H1 (cell line): Measurements from ENCODE around the gene AGPAT4. TPM values are rescaled to one million over a fixed set of nuclear protein-coding genes. Genes with fewer than 3 reads are reported as not detected.

Experiments
- CTCF ChIA-PET: fragments of 300-600 bp; sonication (Branson Sonifier 250); formaldehyde crosslinking; loops from one replicate; lab custom pipeline; 2021; ENCODE audit not compliant: partially characterized antibody; lab: Charles Lee
- POLR2A ChIA-PET: fragments of 300-600 bp; sonication (Branson Sonifier 250); formaldehyde crosslinking; loops from one replicate; lab custom pipeline; 2021; ENCODE audit warnings: inconsistent platforms; ENCODE audit not compliant: partially characterized antibody; lab: Charles Lee
- DNase-seq, 2 experiments: peaks; one replicate each; pipeline versions ENCODE4 v3.0.0 to v3.0.0-alpha.2; 2010 to 2022; ENCODE audit warnings: low spot score in 2 of 2, low read depth in 1 of 2, mixed read lengths in 1 of 2
- FAIRE-seq: peaks from 2 replicates; lab custom pipeline; 2011; peaks lifted over from hg19 to GRCh38; lab: Jason Lieb, UNC
- H2AFZ ChIP-seq: 2 replicates; pipeline ENCODE4 v1.8.1; 2012; ENCODE audit warnings: low read length, inconsistent platforms
- H2AK5ac ChIP-seq: 2 replicates; pipeline ENCODE4 v1.6.1; 2013; ENCODE audit warnings: low read depth, low read length
- H2BK120ac ChIP-seq: replicated peaks from 2 replicates; pipeline ENCODE3; 2013; ENCODE audit warnings: low read depth, low read length, inconsistent platforms
- H2BK12ac ChIP-seq: 2 replicates; pipeline ENCODE4 v1.6.1; 2013; ENCODE audit warnings: low read depth, low read length
- H2BK15ac ChIP-seq: 2 replicates; pipeline ENCODE4 v1.6.1; 2013; ENCODE audit warnings: low read length
- H2BK20ac ChIP-seq: 2 replicates; pipeline ENCODE4 v1.6.1; 2013; ENCODE audit warnings: low read length
- H2BK5ac ChIP-seq: 2 replicates; pipeline ENCODE4 v1.6.1; 2013; ENCODE audit warnings: low read depth, low read length
- H3K14ac ChIP-seq: 2 replicates; pipeline ENCODE4 v1.6.1; 2013; ENCODE audit warnings: inconsistent platforms; ENCODE audit not compliant: insufficient read length
- H3K18ac ChIP-seq: 2 replicates; pipeline ENCODE4 v1.6.1; 2013; ENCODE audit warnings: low read length; ENCODE audit errors: extremely low read depth
- H3K23ac ChIP-seq: 2 replicates; pipeline ENCODE4 v1.6.1; 2013; ENCODE audit warnings: inconsistent platforms; ENCODE audit not compliant: insufficient read length
- H3K23me2 ChIP-seq: 2 replicates; pipeline ENCODE4 v1.6.1; 2013; ENCODE audit warnings: low read depth, low read length
- H3K27ac ChIP-seq: 2 replicates; pipeline ENCODE4 v1.6.1; 2011; ENCODE audit warnings: low read depth, low read length, inconsistent platforms
- H3K27me3 ChIP-seq, 4 experiments: replicated peaks in 1 of 4; 1 replicate in 1 of 4; 2 replicates in 3 of 4; pipeline versions ENCODE4 v1.6.1 to v1.8.1; 2011 to 2013; ENCODE audit warnings: low read length in 3 of 4, mild to moderate bottlenecking in 3 of 4, inconsistent platforms in 2 of 4, mixed read lengths in 2 of 4, moderate library complexity in 1 of 4; ENCODE audit not compliant: control insufficient read depth in 3 of 4, insufficient read depth in 3 of 4; ENCODE audit errors: extremely low read depth in 1 of 4
- H3K36me3 ChIP-seq, 4 experiments: 2 replicates each; pipeline versions ENCODE4 v1.6.1 to v1.8.1; 2011 to 2013; ENCODE audit warnings: mild to moderate bottlenecking in 4 of 4, low read length in 3 of 4, moderate library complexity in 2 of 4, control low read depth in 1 of 4, inconsistent platforms in 1 of 4; ENCODE audit not compliant: insufficient read depth in 4 of 4, control insufficient read depth in 2 of 4
- H3K4ac ChIP-seq: replicated peaks from 2 replicates; pipeline ENCODE3; 2013; ENCODE audit warnings: low read length, low read depth, mixed read lengths, inconsistent platforms; ENCODE audit not compliant: insufficient read length
- H3K4me1 ChIP-seq, 4 experiments: replicated peaks in 1 of 4; 1 replicate in 1 of 4; 2 replicates in 3 of 4; pipeline versions ENCODE4 v1.6.1 to v1.8.1; 2011 to 2013; ENCODE audit warnings: low read length in 3 of 4, inconsistent platforms in 2 of 4, mixed read lengths in 1 of 4; ENCODE audit not compliant: insufficient read depth in 4 of 4, control insufficient read depth in 3 of 4
- H3K4me2 ChIP-seq, 2 experiments: 2 replicates each; pipeline versions ENCODE4 v1.6.1 to v1.8.1; 2011 to 2013; ENCODE audit warnings: low read depth in 2 of 2, low read length in 2 of 2, control low read depth in 1 of 2, inconsistent platforms in 1 of 2, mild to moderate bottlenecking in 1 of 2; ENCODE audit not compliant: insufficient read depth in 1 of 2
- H3K4me3 ChIP-seq, 4 experiments: fragments of 200-600, 300-600 bp in 1 of 4; sonication (generic), shearing (Covaris generic), sonication (Bioruptor Twin) in 1 of 4; 2 replicates each; pipeline versions ENCODE4 v1.5.1 to v1.8.1; 2011 to 2016; ENCODE audit warnings: low read length in 4 of 4, low read depth in 3 of 4, control low read depth in 2 of 4, inconsistent platforms in 2 of 4, mild to moderate bottlenecking in 2 of 4, mixed read lengths in 1 of 4, moderate library complexity in 1 of 4; ENCODE audit not compliant: insufficient read depth in 2 of 4; ENCODE audit errors: extremely low read depth in 1 of 4
- H3K56ac ChIP-seq: replicated peaks from 2 replicates; pipeline ENCODE3; 2013; ENCODE audit warnings: low read depth, mild to moderate bottlenecking, mixed read lengths, low read length, inconsistent platforms; ENCODE audit not compliant: insufficient read length
- H3K79me1 ChIP-seq: 2 replicates; pipeline ENCODE4 v1.6.1; 2013; ENCODE audit warnings: low read depth, low read length, control low read depth
- H3K79me2 ChIP-seq, 2 experiments: 2 replicates each; pipeline versions ENCODE4 v1.6.1 to v1.8.1; 2012 to 2013; ENCODE audit warnings: low read length in 2 of 2, mild to moderate bottlenecking in 2 of 2, inconsistent platforms in 1 of 2; ENCODE audit not compliant: insufficient read depth in 2 of 2, control insufficient read depth in 1 of 2
- H3K9ac ChIP-seq, 4 experiments: replicated peaks in 1 of 4; 1 replicate in 1 of 4; 2 replicates in 3 of 4; pipeline versions ENCODE4 v1.6.1 to v1.8.1; 2011 to 2013; ENCODE audit warnings: low read depth in 3 of 4, low read length in 3 of 4, control low read depth in 2 of 4, mild to moderate bottlenecking in 2 of 4, moderate library complexity in 2 of 4, inconsistent platforms in 1 of 4; ENCODE audit errors: extremely low read depth in 1 of 4
- H3K9me3 ChIP-seq, 2 experiments: 2 replicates each; pipeline versions ENCODE4 v1.6.1 to v1.8.1; 2012 to 2013; ENCODE audit warnings: mild to moderate bottlenecking in 2 of 2, moderate library complexity in 2 of 2, control low read depth in 1 of 2, inconsistent platforms in 1 of 2, low read depth in 1 of 2, low read length in 1 of 2, mixed read lengths in 1 of 2; ENCODE audit not compliant: insufficient read depth in 2 of 2
- H4K20me1 ChIP-seq, 2 experiments: replicated peaks in 1 of 2; 2 replicates each; pipeline versions ENCODE3 to v1.8.1; 2011 to 2013; ENCODE audit warnings: inconsistent platforms in 2 of 2, low read length in 2 of 2, mild to moderate bottlenecking in 1 of 2; ENCODE audit not compliant: insufficient read depth in 2 of 2, control insufficient read depth in 1 of 2
- H4K5ac ChIP-seq: 2 replicates; pipeline ENCODE4 v1.6.1; 2013; ENCODE audit warnings: low read length, low read depth, mixed read lengths, inconsistent platforms; ENCODE audit not compliant: insufficient read length
- H4K8ac ChIP-seq: 2 replicates; pipeline ENCODE4 v1.8.0; 2013; ENCODE audit warnings: mild to moderate bottlenecking, moderate library complexity, low read length, inconsistent platforms; ENCODE audit not compliant: insufficient read depth; ENCODE audit errors: extremely low read depth
- H4K91ac ChIP-seq: replicated peaks from 2 replicates; pipeline ENCODE3; 2013; ENCODE audit warnings: low read length, mixed read lengths, inconsistent platforms; ENCODE audit not compliant: insufficient read length
- RAD21 ChIP-seq, 2 experiments: IDR thresholded peaks in 1 of 2; conservative IDR thresholded peaks in 1 of 2; 2 replicates each; pipeline ENCODE4 v1.6.1; 2011; ENCODE audit warnings: low read depth in 2 of 2, low read length in 2 of 2, improper control_type of control experiment in 1 of 2, inconsistent platforms in 1 of 2, mild to moderate bottlenecking in 1 of 2, moderate library complexity in 1 of 2
- ZNF274 ChIP-seq: IDR thresholded peaks from 2 replicates; pipeline ENCODE4 v1.7.0; 2012; ENCODE audit warnings: low read length, borderline replicate concordance; ENCODE audit errors: extremely low read depth
- WGBS, 2 experiments: shearing (Covaris generic) in 1 of 2; methylation state at CpG; one replicate each; pipeline versions ENCODE4 v1.1.6 to v1.1.7; 2013 to 2015; ENCODE audit warnings: low lambda C conversion rate in 2 of 2, mixed read lengths in 2 of 2, inconsistent platforms in 1 of 2, low coverage in 1 of 2, missing lambda C conversion rate in 1 of 2; ENCODE audit not compliant: insufficient replicate concordance in 2 of 2, insufficient coverage in 1 of 2, insufficient read length in 1 of 2; ENCODE audit errors: extremely low coverage in 1 of 2, missing lambda C conversion rate in 1 of 2; 5-methylcytosine and 5-hydroxymethylcytosine counted together
- polyA plus RNA-seq, 7 experiments: library from polyadenylated mRNA; depleted of rRNA in 3 of 7; stranded (reverse) in 5 of 7; unstranded in 2 of 7; fragments of >200 nt in 5 of 7; fragments of 200-250 nt in 2 of 7; gene quantifications; 1 replicate in 5 of 7; 2 replicates in 1 of 7; 4 replicates in 1 of 7; pipeline versions ENCODE4 v1.2.1 to v1.2.3, GENCODE V29; 2011 to 2013; ENCODE audit warnings: missing spikeins in 2 of 7, mixed read lengths in 2 of 7
- total RNA-seq: library from RNA; stranded (reverse); fragmentation: NEBNext Ultra II Directional; extraction: Animal tissue kit (Norgen Biotek cat#: 25700); gene quantifications from 2 replicates; pipeline ENCODE4 v1.2.1, GENCODE V29; 2021
- TF ChIP-seq, protein P1 (sequence below), 3 experiments: IDR thresholded peaks; 1 replicate in 2 of 3; 2 replicates in 1 of 3; pipeline versions ENCODE4 v1.5.1 to v1.6.1; 2011; ENCODE audit warnings: low read length in 3 of 3, mild to moderate bottlenecking in 3 of 3, inconsistent platforms in 2 of 3, low read depth in 1 of 3, moderate library complexity in 1 of 3; ENCODE audit not compliant: insufficient read depth in 1 of 3; ENCODE audit errors: control extremely low read depth in 1 of 3

The AGPAT4 gene
- total and polyA plus RNA-seq, 2 of the 8 experiments (the other 6 are each of a cell fraction or from before 2014, with no cell fraction given) = 13.5 to 23.8 TPM

DNA sequence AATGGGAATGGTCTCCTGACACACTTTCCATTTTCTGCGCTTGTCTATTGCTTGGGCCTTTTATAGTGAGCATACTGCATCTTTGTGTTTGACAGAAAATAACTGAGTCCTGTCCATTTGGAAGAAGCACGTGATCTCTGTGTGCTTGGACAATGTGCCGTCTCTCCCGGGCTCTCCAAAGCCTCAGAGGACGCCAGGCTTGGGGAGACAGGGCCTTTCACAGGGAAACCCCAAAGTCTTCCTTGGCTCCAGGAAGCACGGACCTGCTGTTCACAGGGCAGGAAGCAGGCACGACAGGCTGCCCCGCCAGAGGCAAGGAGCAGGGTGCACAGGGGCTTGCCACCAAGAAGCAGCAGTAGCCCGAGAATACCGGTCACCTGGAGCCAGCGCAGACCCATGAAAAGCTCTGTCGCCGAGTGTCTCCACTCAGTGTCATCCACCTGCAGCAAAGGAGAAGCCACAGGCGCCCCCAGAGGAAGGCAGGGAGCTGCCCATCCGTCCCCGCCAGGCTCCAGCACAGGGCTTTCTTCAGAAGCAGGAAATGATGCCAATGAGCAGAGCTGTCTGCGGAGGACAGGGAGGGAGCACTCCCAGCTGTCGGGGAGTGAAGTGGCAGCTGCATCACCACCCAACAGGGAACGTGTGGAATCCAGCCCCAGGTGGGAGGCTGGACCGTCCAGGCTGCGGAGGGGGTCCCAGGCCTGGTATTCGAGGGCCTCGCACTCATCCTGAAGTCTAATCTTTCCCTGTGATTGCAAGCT is 135.1 kb downstream of the AGPAT4 start:
- no peaks in the 10 kb centered on the region for H3K27me3 ChIP-seq
- peaks cover 0 to 5% of the 10 kb centered on the region in 2 experiments for H4K20me1 ChIP-seq
- H2AK5ac ChIP-seq = no peak overlapping the region
- no peak overlapping the region for H3K4ac ChIP-seq
- H4K91ac ChIP-seq = no peak overlapping the region
- H3K23ac ChIP-seq = no peak overlapping the region
- no peak overlapping the region for H3K18ac ChIP-seq
- peaks cover 2 to 22% (median 13%) of the 10 kb centered on the region in 4 experiments; a peak in 4 of 8 replicates for H3K36me3 ChIP-seq
- H3K4me3 ChIP-seq = no peak overlapping the region
- H3K14ac ChIP-seq = no peak overlapping the region
- H4K5ac ChIP-seq = no peak overlapping the region
- H3K23me2 ChIP-seq = no peaks in the 10 kb centered on the region
- no peaks in the 10 kb centered on the region for H3K79me1 ChIP-seq
- FAIRE-seq = no peak
- no peak overlapping the region for H2BK15ac ChIP-seq
- H2BK12ac ChIP-seq = no peak overlapping the region
- ChIA-PET POLR2A (no interaction called here), CTCF (interaction anchor here (0.6 to 5.0 kb wide), 10 partner anchors 12 to 300 kb away, joined by 3 to 77 read pairs (median 4); no protein-coding TSS in a partner anchor)
- H2BK120ac ChIP-seq = no peak overlapping the region
- DNase-seq = no peak
- 0 out of 2 replicates have a peak overlapping the region, but pooled peaks have one; percentile 53 for H4K8ac ChIP-seq
- H2AFZ ChIP-seq = no peak overlapping the region
- no peak overlapping the region for H3K27ac ChIP-seq
- no peak overlapping the region for H2BK20ac ChIP-seq
- no peak overlapping the region for H3K4me2 ChIP-seq
- H3K9ac ChIP-seq = no peak overlapping the region
- H3K79me2 ChIP-seq = no peaks in the 10 kb centered on the region
- whole genome bisulfite sequencing, 2 experiments = 90% methylated on average over 21 of the region's 23 CpGs; no CpG with 5 or more reads in 1 of the 2 experiments
- TF ChIP-seq ZNF274 = no peak
- TF ChIP-seq, protein P1, sequence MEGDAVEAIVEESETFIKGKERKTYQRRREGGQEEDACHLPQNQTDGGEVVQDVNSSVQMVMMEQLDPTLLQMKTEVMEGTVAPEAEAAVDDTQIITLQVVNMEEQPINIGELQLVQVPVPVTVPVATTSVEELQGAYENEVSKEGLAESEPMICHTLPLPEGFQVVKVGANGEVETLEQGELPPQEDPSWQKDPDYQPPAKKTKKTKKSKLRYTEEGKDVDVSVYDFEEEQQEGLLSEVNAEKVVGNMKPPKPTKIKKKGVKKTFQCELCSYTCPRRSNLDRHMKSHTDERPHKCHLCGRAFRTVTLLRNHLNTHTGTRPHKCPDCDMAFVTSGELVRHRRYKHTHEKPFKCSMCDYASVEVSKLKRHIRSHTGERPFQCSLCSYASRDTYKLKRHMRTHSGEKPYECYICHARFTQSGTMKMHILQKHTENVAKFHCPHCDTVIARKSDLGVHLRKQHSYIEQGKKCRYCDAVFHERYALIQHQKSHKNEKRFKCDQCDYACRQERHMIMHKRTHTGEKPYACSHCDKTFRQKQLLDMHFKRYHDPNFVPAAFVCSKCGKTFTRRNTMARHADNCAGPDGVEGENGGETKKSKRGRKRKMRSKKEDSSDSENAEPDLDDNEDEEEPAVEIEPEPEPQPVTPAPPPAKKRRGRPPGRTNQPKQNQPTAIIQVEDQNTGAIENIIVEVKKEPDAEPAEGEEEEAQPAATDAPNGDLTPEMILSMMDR (IDR thresholded peaks at IDR 0.05; ENCODE audit: control extremely low read depth in 1 of 3, insufficient read depth in 1 of 3, low read depth in 1 of 3, low read length in 3 of 3) = peak in 2 of 3 experiments; percentile 11 to 16; a peak in 2 of 4 replicates
- TF ChIP-seq RAD21 (IDR thresholded peaks at IDR 0.05 in 1 of 2, conservative IDR thresholded peaks at IDR 0.05 in 1 of 2; ENCODE audit: low read depth in 2 of 2, low read length in 2 of 2) = peak in 1 of 2 experiments; percentile 3; a peak in 1 of 4 replicates
- no peaks in the 10 kb centered on the region for H3K9me3 ChIP-seq
- H3K4me1 ChIP-seq = no peaks in the 10 kb centered on the region; a peak in 1 of 7 replicates
- no peak overlapping the region for H3K56ac ChIP-seq
- no peak overlapping the region for H2BK5ac ChIP-seq
